Measurements from ENCODE around the gene TM4SF5. TPM values are rescaled to one million over a fixed set of nuclear protein-coding genes. Genes with fewer than 3 reads are reported as not detected.
"Not testable (repeated sequence)": the region's sequence is repeated elsewhere in the genome, so short reads cannot be mapped to it uniquely, and the experiment has no call there.

Gene TM4SF5
- total and polyA plus RNA-seq, 5 experiments from 2014 or later, result not detected

GRCh38 chr17:4818276-4818675 lies 46.6 kb downstream of the TM4SF5 start:
- H3K36me3 Mint-ChIP-seq, result peaks cover 0 to 15% (median 2%) of the 10 kb centered on the region in 3 donors
- no peak overlapping the region for H3K4me3 Mint-ChIP-seq
- peaks cover 0 to 1% (median 0%) of the 10 kb centered on the region in 4 donors for H3K4me1 Mint-ChIP-seq
- POLR2A ChIA-PET, result no interaction called here
- no peak for ATAC-seq
- H3K9me3 Mint-ChIP-seq, result no peaks in the 10 kb centered on the region
- DNase-seq, result no peak
- H3K27ac Mint-ChIP-seq, result no peak overlapping the region
- H3K27me3 Mint-ChIP-seq, result no peaks in the 10 kb centered on the region

GRCh38 chr17:4822835-4823234 lies 51.1 kb downstream of the TM4SF5 start:
- POLR2A ChIA-PET, result interaction anchor here (0.6 kb wide), 1 partner anchor 39 kb away, joined by 3 read pairs; no protein-coding TSS in a partner anchor
- Mint-ChIP-seq H3K4me1 (no peaks in the 10 kb centered on the region), H3K9me3 (no peaks in the 10 kb centered on the region), H3K36me3 (peaks cover 0 to 6% (median 0%) of the 10 kb centered on the region in 3 donors), H3K27me3 (no peaks in the 10 kb centered on the region), H3K27ac (no peak overlapping the region), H3K4me3 (no peak overlapping the region)
- DNase-seq (no peak), ATAC-seq (no peak)

GRCh38 chr17:4823373-4824089 lies 51.8 kb downstream of the TM4SF5 start:
- no peak for ATAC-seq
- H3K27ac Mint-ChIP-seq, result no peak overlapping the region

GRCh38 chr17:4827399-4827798 lies 55.7 kb downstream of the TM4SF5 start:
- Mint-ChIP-seq H3K27ac (no peak overlapping the region), H3K9me3 (no peaks in the 10 kb centered on the region), H3K36me3 (no peaks in the 10 kb centered on the region), H3K27me3 (peaks cover 0 to 1% (median 0%) of the 10 kb centered on the region in 5 donors), H3K4me3 (no peak overlapping the region), H3K4me1 (no peaks in the 10 kb centered on the region)
- DNase-seq, result no peak
- no peak for ATAC-seq
- POLR2A ChIA-PET, result no interaction called here

More at GRCh38 chr17:4823373-4824089, 51.8 kb downstream of the TM4SF5 start:
- DNase-seq, result no peak
- POLR2A ChIA-PET, result interaction anchor here (0.6 kb wide), 1 partner anchor 40 kb away, joined by 3 read pairs; no protein-coding TSS in a partner anchor
- peaks cover 0 to 6% (median 0%) of the 10 kb centered on the region in 3 donors for H3K36me3 Mint-ChIP-seq
- no peaks in the 10 kb centered on the region for H3K9me3 Mint-ChIP-seq
- no peak overlapping the region for H3K4me3 Mint-ChIP-seq
- no peaks in the 10 kb centered on the region for H3K4me1 Mint-ChIP-seq
- H3K27me3 Mint-ChIP-seq, result peaks cover 0 to 1% (median 0%) of the 10 kb centered on the region in 5 donors

- DNase-seq, H3K36me3 Mint-ChIP-seq, H3K9me3 Mint-ChIP-seq, H3K27me3 Mint-ChIP-seq: not testable (repeated sequence)
- Mint-ChIP-seq H3K4me3 (peak overlapping the region; percentile 90 to 97 (median 93)), H3K27ac (peak overlapping the region; percentile 85 to 98 (median 94)), H3K4me1 (peaks cover 22 to 39% (median 31%) of the 10 kb centered on the region in 4 donors)
- POLR2A ChIA-PET, result interaction anchor here (0.6 to 2.7 kb wide), 5 partner anchors 13 to 122 kb away, joined by 3 to 9 read pairs (median 4); partner anchors contain the start of genes ARRB2, GLTPD2 and PSMB6
- ATAC-seq, result peak; percentile 21 to 32
These were observed 61.1 kb downstream of the TM4SF5 start for GRCh38 chr17:4832829-4833177.

Other genes with a start within 250 kb of the TM4SF5 start
- 10 to 100 TPM; 84.4 to 88.6 TPM for gene MYBBP1A, start 216.5 kb upstream of the TM4SF5 start, total RNA-seq
- gene MYBBP1A, start 216.5 kb upstream of the TM4SF5 start, polyA plus RNA-seq, result 10 to 100 TPM; 14.0 to 45.7 (median 28.7) TPM
- gene GGT6, start 211.3 kb upstream of the TM4SF5 start, total RNA-seq, result not detected
- not detected for gene GGT6, start 211.3 kb upstream of the TM4SF5 start, polyA plus RNA-seq
- gene SMTNL2, start 187.4 kb upstream of the TM4SF5 start, total RNA-seq, result not detected
- not detected for gene SMTNL2, start 187.4 kb upstream of the TM4SF5 start, polyA plus RNA-seq
- gene ALOX15, start 130.2 kb upstream of the TM4SF5 start, total RNA-seq, result under 1 TPM; 0.60 TPM
- gene ALOX15, start 130.2 kb upstream of the TM4SF5 start, polyA plus RNA-seq, result not detected
- 10 to 100 TPM; 70.6 to 71.3 TPM for gene PELP1, start 67.7 kb upstream of the TM4SF5 start, total RNA-seq
- 10 to 100 TPM in 2 of 3 donors, 1 to 10 TPM in 1; 8.9 to 13.3 (median 12.1) TPM for gene PELP1, start 67.7 kb upstream of the TM4SF5 start, polyA plus RNA-seq
- gene ARRB2, start 61.3 kb upstream of the TM4SF5 start, total RNA-seq, result 100 to 1,000 TPM; 402 to 413 TPM
- gene ARRB2, start 61.3 kb upstream of the TM4SF5 start, polyA plus RNA-seq, result 10 to 100 TPM; 47.0 to 60.5 (median 49.4) TPM
- 10 to 100 TPM; 31.1 to 32.7 TPM for gene MED11, start 40.5 kb upstream of the TM4SF5 start, total RNA-seq
- 10 to 100 TPM; 37.2 to 81.1 (median 38.9) TPM for gene MED11, start 40.5 kb upstream of the TM4SF5 start, polyA plus RNA-seq
- under 1 TPM; 0.38 to 0.47 TPM for gene ZMYND15, start 32.1 kb upstream of the TM4SF5 start, total RNA-seq
- gene ZMYND15, start 32.1 kb upstream of the TM4SF5 start, polyA plus RNA-seq, result under 1 TPM in 1 of 3 donors, not detected in 2; 0.10 TPM
- 1 to 10 TPM; 5.5 to 5.6 TPM for gene CXCL16, start 32.0 kb upstream of the TM4SF5 start, total RNA-seq
- gene CXCL16, start 32.0 kb upstream of the TM4SF5 start, polyA plus RNA-seq, result 1 to 10 TPM; 2.2 to 5.9 (median 2.5) TPM
- gene VMO1, start 14.5 kb downstream of the TM4SF5 start, total RNA-seq, result under 1 TPM in 1 of 2 experiments, not detected in 1; 0.60 TPM
- gene VMO1, start 14.5 kb downstream of the TM4SF5 start, polyA plus RNA-seq, result not detected
- not detected for gene GLTPD2, start 17.1 kb downstream of the TM4SF5 start, total RNA-seq
- gene GLTPD2, start 17.1 kb downstream of the TM4SF5 start, polyA plus RNA-seq, result under 1 TPM; 0.36 to 0.39 (median 0.39) TPM
- 10 to 100 TPM; 56.5 to 61.6 TPM for gene PSMB6, start 24.3 kb downstream of the TM4SF5 start, total RNA-seq
- 100 to 1,000 TPM; 211 to 282 (median 256) TPM for gene PSMB6, start 24.3 kb downstream of the TM4SF5 start, polyA plus RNA-seq
- 10 to 100 TPM; 21.4 to 27.9 TPM for gene PLD2, start 35.3 kb downstream of the TM4SF5 start, total RNA-seq
- gene PLD2, start 35.3 kb downstream of the TM4SF5 start, polyA plus RNA-seq, result 1 to 10 TPM; 1.1 to 1.9 (median 1.9) TPM
- gene MINK1, start 61.5 kb downstream of the TM4SF5 start, total RNA-seq, result 100 to 1,000 TPM; 110 to 117 TPM
- gene MINK1, start 61.5 kb downstream of the TM4SF5 start, polyA plus RNA-seq, result 10 to 100 TPM in 1 of 3 donors, 1 to 10 TPM in 2; 4.1 to 12.9 (median 8.1) TPM
- 1 to 10 TPM; 5.7 TPM for gene C17orf107, start 127.7 kb downstream of the TM4SF5 start, total RNA-seq
- 1 to 10 TPM; 1.5 to 1.8 (median 1.6) TPM for gene C17orf107, start 127.7 kb downstream of the TM4SF5 start, polyA plus RNA-seq
- 1 to 10 TPM in 1 of 2 experiments, under 1 TPM in 1; 0.94 to 1.3 TPM for gene CHRNE, start 131.2 kb downstream of the TM4SF5 start, total RNA-seq
- under 1 TPM; 0.19 to 0.58 (median 0.20) TPM for gene CHRNE, start 131.2 kb downstream of the TM4SF5 start, polyA plus RNA-seq
- gene GP1BA, start 160.4 kb downstream of the TM4SF5 start, total RNA-seq, result not detected
- gene GP1BA, start 160.4 kb downstream of the TM4SF5 start, polyA plus RNA-seq, result under 1 TPM in 2 of 3 donors, not detected in 1; 0.08 to 0.13 TPM
- 10 to 100 TPM; 42.5 to 45.0 TPM for gene SLC25A11, start 168.2 kb downstream of the TM4SF5 start, total RNA-seq
- gene SLC25A11, start 168.2 kb downstream of the TM4SF5 start, polyA plus RNA-seq, result 10 to 100 TPM; 75.3 to 78.6 (median 77.6) TPM
- 100 to 1,000 TPM; 143 to 145 TPM for gene RNF167, start 168.4 kb downstream of the TM4SF5 start, total RNA-seq
- gene RNF167, start 168.4 kb downstream of the TM4SF5 start, polyA plus RNA-seq, result 10 to 100 TPM; 30.3 to 50.0 (median 32.2) TPM
- gene PFN1, start 176.6 kb downstream of the TM4SF5 start, total RNA-seq, result 100 to 1,000 TPM; 486 to 497 TPM
- gene PFN1, start 176.6 kb downstream of the TM4SF5 start, polyA plus RNA-seq, result 1,000 to 10,000 TPM; 1,824 to 2,067 (median 1,870) TPM
- gene ENO3, start 179.2 kb downstream of the TM4SF5 start, total RNA-seq, result 10 to 100 TPM; 35.2 to 36.7 TPM
- 1 to 10 TPM; 1.5 to 3.0 (median 1.8) TPM for gene ENO3, start 179.2 kb downstream of the TM4SF5 start, polyA plus RNA-seq
- gene SPAG7, start 195.9 kb downstream of the TM4SF5 start, total RNA-seq, result 10 to 100 TPM; 50.5 to 52.6 TPM
- gene SPAG7, start 195.9 kb downstream of the TM4SF5 start, polyA plus RNA-seq, result 100 to 1,000 TPM; 122 to 131 (median 129) TPM
- gene CAMTA2, start 215.8 kb downstream of the TM4SF5 start, total RNA-seq, result 10 to 100 TPM; 56.1 to 58.7 TPM
- 10 to 100 TPM in 1 of 3 donors, 1 to 10 TPM in 2; 4.1 to 18.9 (median 6.3) TPM for gene CAMTA2, start 215.8 kb downstream of the TM4SF5 start, polyA plus RNA-seq
- under 1 TPM in 1 of 2 experiments, not detected in 1; 0.26 TPM for gene INCA1, start 225.6 kb downstream of the TM4SF5 start, total RNA-seq
- under 1 TPM in 1 of 3 donors, not detected in 2; 0.23 TPM for gene INCA1, start 225.6 kb downstream of the TM4SF5 start, polyA plus RNA-seq
- 10 to 100 TPM; 20.8 to 21.1 TPM for gene KIF1C, start 226.1 kb downstream of the TM4SF5 start, total RNA-seq
- gene KIF1C, start 226.1 kb downstream of the TM4SF5 start, polyA plus RNA-seq, result 1 to 10 TPM; 2.6 to 3.0 (median 3.0) TPM